ENCODE measurements around the gene ORAI2. TPM values are rescaled to one million over a fixed set of nuclear protein-coding genes. Genes with fewer than 3 reads are reported as not detected.

ORAI2 gene
- total and polyA plus RNA-seq, 7 experiments from 2014 or later: 19.9 to 72.6 (median 28.5) TPM

GRCh38 chr7:102409340-102409739, 24.0 kb upstream of the ORAI2 start:
- POLR2A ChIA-PET: interaction anchor here (1.0 to 25.3 kb wide), 4 partner anchors 13 to 58 kb away, joined by 3 to 510 read pairs (median 4); partner anchors contain the start of gene ORAI2
- no peaks in the 10 kb centered on the region for H3K27me3 ChIP-seq (ENCODE audit: control insufficient read depth in 2 of 2, insufficient read depth in 2 of 2, low read length in 2 of 2)
- ATAC-seq (no peak), DNase-seq (no peak)
- peak overlapping the region in 1 of 9 donors; percentile 48 for H3K27ac Mint-ChIP-seq
- H3K36me3 ChIP-seq (ENCODE audit: control insufficient read depth in 2 of 3, insufficient read depth in 3 of 3, low read length in 3 of 3): peaks cover 0 to 69% (median 19%) of the 10 kb centered on the region in 3 experiments
- CTCF ChIA-PET: interaction anchor here (3.4 kb wide), 1 partner anchor 41 kb away, joined by 26 read pairs; no protein-coding TSS in a partner anchor
- H3K27ac ChIP-seq (ENCODE audit: low read depth, low read length): no peak overlapping the region
- no peak overlapping the region for H3K4me3 ChIP-seq (ENCODE audit: low read length)
- peaks cover 0 to 3% (median 0%) of the 10 kb centered on the region in 11 donors for H3K9me3 Mint-ChIP-seq
- H3K36me3 Mint-ChIP-seq: peaks cover 16 to 60% (median 40%) of the 10 kb centered on the region in 5 donors
- peaks cover 0 to 5% of the 10 kb centered on the region in 2 donors for H3K4me1 ChIP-seq (ENCODE audit: control insufficient read depth in 2 of 2, insufficient read depth in 2 of 2, low read length in 2 of 2)
- no peak overlapping the region for H3K4me3 Mint-ChIP-seq
- H3K27me3 Mint-ChIP-seq: no peaks in the 10 kb centered on the region
- intact Hi-C loops (cut with micrococcal nuclease): no loop called here
- H3K4me1 Mint-ChIP-seq: peaks cover 0 to 22% (median 17%) of the 10 kb centered on the region in 7 donors
- no peaks in the 10 kb centered on the region for H3K9me3 ChIP-seq (ENCODE audit: control insufficient read depth in 2 of 3, low read length in 3 of 3)

DNA sequence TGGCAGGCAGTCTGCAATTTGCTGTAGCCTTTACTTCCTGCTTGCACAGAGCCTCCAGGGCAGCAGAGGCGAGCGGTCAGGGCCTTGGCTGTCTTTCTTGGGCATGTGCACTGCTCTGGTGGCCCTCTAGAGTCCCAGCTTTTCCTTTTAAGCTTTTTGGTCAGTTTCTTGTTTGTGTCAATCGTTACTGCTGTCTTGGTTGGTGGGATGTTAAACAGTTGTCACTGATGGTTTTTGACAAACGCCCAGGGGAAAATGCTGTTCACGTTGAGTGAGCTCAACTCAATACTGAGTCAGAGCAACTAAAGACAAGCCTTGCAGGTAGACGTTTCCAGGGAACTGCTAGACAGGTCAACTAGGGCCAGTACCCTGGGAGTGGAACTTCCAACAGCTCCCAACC, 23.3 kb upstream of the ORAI2 start:
- no peak for DNase-seq
- Histone ChIP-seq H3K27me3 (ENCODE audit: control insufficient read depth in 2 of 2, insufficient read depth in 2 of 2, low read length in 2 of 2) (no peaks in the 10 kb centered on the region), H3K36me3 (ENCODE audit: control insufficient read depth in 2 of 3, insufficient read depth in 3 of 3, low read length in 3 of 3) (peaks cover 0 to 64% (median 19%) of the 10 kb centered on the region in 3 experiments), H3K4me1 (ENCODE audit: control insufficient read depth in 2 of 2, insufficient read depth in 2 of 2, low read length in 2 of 2) (peaks cover 5 to 8% of the 10 kb centered on the region in 2 donors), H3K27ac (ENCODE audit: low read depth, low read length) (no peak overlapping the region), H3K4me3 (ENCODE audit: low read length) (no peak overlapping the region), H3K9me3 (ENCODE audit: control insufficient read depth in 2 of 3, low read length in 3 of 3) (no peaks in the 10 kb centered on the region)
- no peak for ATAC-seq
- peaks cover 16 to 63% (median 41%) of the 10 kb centered on the region in 5 donors for H3K36me3 Mint-ChIP-seq
- H3K9me3 Mint-ChIP-seq: peaks cover 0 to 3% (median 0%) of the 10 kb centered on the region in 11 donors
- no peak overlapping the region for H3K4me3 Mint-ChIP-seq
- ChIA-PET POLR2A (interaction anchor here (0.8 to 25.3 kb wide), 3 partner anchors 13 to 40 kb away, joined by 3 to 510 read pairs (median 4); partner anchors contain the start of gene ORAI2), CTCF (interaction anchor here (0.6 to 3.4 kb wide), 7 partner anchors 12 to 56 kb away, joined by 3 to 26 read pairs (median 3); partner anchors contain the start of gene ALKBH4)
- peak overlapping the region in 5 of 9 donors; percentile 36 to 71 (median 50) for H3K27ac Mint-ChIP-seq
- intact Hi-C loops (cut with micrococcal nuclease): no loop called here
- no peaks in the 10 kb centered on the region for H3K27me3 Mint-ChIP-seq
- H3K4me1 Mint-ChIP-seq: peaks cover under 1 to 24% (median 20%) of the 10 kb centered on the region in 7 donors

DNA sequence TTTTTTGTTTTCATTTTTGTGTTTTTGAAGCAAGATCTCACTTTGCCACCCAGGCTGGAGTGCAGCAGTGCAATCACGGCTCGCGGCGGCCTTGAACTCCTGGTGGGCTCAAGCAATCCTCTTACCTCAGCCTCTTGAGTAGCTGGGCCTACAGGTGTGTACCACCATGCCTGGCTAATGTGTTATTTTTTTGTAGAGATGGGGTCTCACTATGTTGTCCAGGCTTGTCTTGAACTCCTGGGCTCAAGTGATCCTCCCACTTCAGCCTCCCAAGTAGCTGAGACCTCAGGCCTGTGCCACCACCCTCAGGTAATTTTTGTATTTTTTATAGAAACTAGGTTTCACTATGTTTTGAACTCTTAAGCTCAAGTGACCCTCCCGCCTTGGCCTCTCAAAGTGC, 22.5 kb upstream of the ORAI2 start:
- Mint-ChIP-seq H3K4me1 (peaks cover 9 to 32% (median 28%) of the 10 kb centered on the region in 7 donors), H3K27ac (peak overlapping the region in 4 of 9 donors; percentile 12 to 67 (median 36)), H3K4me3 (no peak overlapping the region), H3K27me3 (no peaks in the 10 kb centered on the region), H3K9me3 (peaks cover 0 to 3% (median 0%) of the 10 kb centered on the region in 11 donors), H3K36me3 (peaks cover 16 to 61% (median 37%) of the 10 kb centered on the region in 5 donors)
- peaks cover 13 to 16% of the 10 kb centered on the region in 2 donors for H3K4me1 ChIP-seq (ENCODE audit: control insufficient read depth in 2 of 2, insufficient read depth in 2 of 2, low read length in 2 of 2)
- ATAC-seq (no peak), DNase-seq (no peak)
- ChIA-PET POLR2A (interaction anchor here (0.9 to 25.3 kb wide), 3 partner anchors 14 to 55 kb away, joined by 3 to 510 read pairs (median 4); partner anchors contain the start of gene ORAI2), CTCF (interaction anchor here (1.1 to 3.4 kb wide), 4 partner anchors 15 to 53 kb away, joined by 3 to 26 read pairs (median 3); partner anchors contain the start of gene ALKBH4)
- peaks cover 0 to 57% (median 14%) of the 10 kb centered on the region in 3 experiments for H3K36me3 ChIP-seq (ENCODE audit: control insufficient read depth in 2 of 3, insufficient read depth in 3 of 3, low read length in 3 of 3)
- intact Hi-C loops (cut with micrococcal nuclease): no loop called here
- H3K4me3 ChIP-seq (ENCODE audit: low read length): no peak overlapping the region
- H3K27ac ChIP-seq (ENCODE audit: low read depth, low read length): no peak overlapping the region
- H3K9me3 ChIP-seq (ENCODE audit: control insufficient read depth in 2 of 3, low read length in 3 of 3): no peaks in the 10 kb centered on the region
- H3K27me3 ChIP-seq (ENCODE audit: control insufficient read depth in 2 of 2, insufficient read depth in 2 of 2, low read length in 2 of 2): no peaks in the 10 kb centered on the region

DNA sequence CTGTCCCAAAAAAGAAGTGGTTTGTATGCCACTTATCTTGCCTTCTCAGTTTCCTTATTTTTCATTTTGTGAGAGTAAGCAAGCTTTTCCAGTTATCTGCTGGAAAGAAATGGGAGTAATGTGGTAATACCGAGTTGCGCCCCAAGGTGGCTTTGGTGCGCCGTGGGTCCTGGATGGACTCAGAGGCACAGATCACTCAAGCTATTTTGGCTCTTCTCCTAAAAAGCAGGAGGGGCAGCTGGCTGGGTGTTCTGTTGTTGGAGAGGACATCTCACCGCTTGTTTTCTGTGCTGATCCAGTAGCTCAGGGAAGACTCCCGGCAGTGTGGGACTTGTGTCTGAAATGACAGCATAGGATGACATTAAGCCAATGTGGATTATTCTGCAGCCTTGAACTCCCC, 20.8 kb upstream of the ORAI2 start:
- peaks cover 0 to 41% (median 9%) of the 10 kb centered on the region in 3 experiments for H3K36me3 ChIP-seq (ENCODE audit: control insufficient read depth in 2 of 3, insufficient read depth in 3 of 3, low read length in 3 of 3)
- H3K27me3 Mint-ChIP-seq: no peaks in the 10 kb centered on the region
- peaks cover 28 to 32% of the 10 kb centered on the region in 2 donors for H3K4me1 ChIP-seq (ENCODE audit: control insufficient read depth in 2 of 2, insufficient read depth in 2 of 2, low read length in 2 of 2)
- H3K27ac ChIP-seq (ENCODE audit: low read depth, low read length): peak overlapping the region; percentile 27
- H3K4me3 ChIP-seq (ENCODE audit: low read length): no peak overlapping the region
- H3K27ac Mint-ChIP-seq: peak overlapping the region in 8 of 9 donors; percentile 5 to 96 (median 58)
- peaks cover 16 to 52% (median 35%) of the 10 kb centered on the region in 5 donors for H3K36me3 Mint-ChIP-seq
- H3K9me3 ChIP-seq (ENCODE audit: control insufficient read depth in 2 of 3, low read length in 3 of 3): no peaks in the 10 kb centered on the region
- ChIA-PET CTCF (interaction anchor here (0.6 to 5.9 kb wide), 15 partner anchors 14 to 56 kb away, joined by 3 to 44 read pairs (median 4); partner anchors contain the start of genes ALKBH4 and ORAI2), POLR2A (interaction anchor here (1.0 to 25.3 kb wide), 8 partner anchors 12 to 58 kb away, joined by 3 to 510 read pairs (median 4); partner anchors contain the start of gene ORAI2)
- peak in 7 of 9 donors; percentile 35 to 67 (median 56) for DNase-seq
- ATAC-seq: peak; percentile 49
- H3K9me3 Mint-ChIP-seq: peaks cover 0 to 3% (median 0%) of the 10 kb centered on the region in 11 donors
- no peaks in the 10 kb centered on the region for H3K27me3 ChIP-seq (ENCODE audit: control insufficient read depth in 2 of 2, insufficient read depth in 2 of 2, low read length in 2 of 2)
- intact Hi-C loops (cut with micrococcal nuclease): loop anchor here (1.0 to 2.0 kb wide), 6 partner anchors 8 to 52 kb away; partner anchors contain the start of genes ALKBH4 (in 1 of the 2), LRWD1 (in 1 of the 2) and PRKRIP1 (in 1 of the 2)
- H3K4me1 Mint-ChIP-seq: peaks cover 25 to 48% (median 44%) of the 10 kb centered on the region in 7 donors
- H3K4me3 Mint-ChIP-seq: no peak overlapping the region

DNA sequence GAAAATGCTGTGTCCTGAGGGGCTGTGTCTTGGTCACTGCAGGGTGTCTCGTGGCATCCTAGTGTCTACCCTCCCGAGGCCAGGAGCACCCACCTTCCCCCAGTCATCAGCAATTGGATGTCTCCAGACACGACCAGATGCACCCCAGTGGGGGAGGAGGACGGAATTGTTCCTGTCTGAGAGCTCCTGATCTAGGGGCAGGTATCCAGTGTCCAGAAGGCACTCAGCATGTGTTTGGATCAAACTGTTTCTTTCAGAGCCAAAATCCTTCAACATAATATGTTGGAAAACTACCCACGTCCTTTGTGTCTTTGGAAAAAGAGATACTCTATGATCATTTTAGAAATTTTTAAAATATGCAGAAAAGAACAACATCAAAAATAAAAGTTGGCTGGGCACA, 20.3 kb upstream of the ORAI2 start:
- DNase-seq (no peak), ATAC-seq (no peak)
- peaks cover 33 to 38% of the 10 kb centered on the region in 2 donors for H3K4me1 ChIP-seq (ENCODE audit: control insufficient read depth in 2 of 2, insufficient read depth in 2 of 2, low read length in 2 of 2)
- ChIA-PET POLR2A (interaction anchor here (1.0 to 25.3 kb wide), 6 partner anchors 12 to 58 kb away, joined by 3 to 510 read pairs (median 4); partner anchors contain the start of gene ORAI2), CTCF (interaction anchor here (0.7 to 5.9 kb wide), 14 partner anchors 13 to 56 kb away, joined by 3 to 44 read pairs (median 4); partner anchors contain the start of genes ALKBH4 and ORAI2)
- H3K27me3 ChIP-seq (ENCODE audit: control insufficient read depth in 2 of 2, insufficient read depth in 2 of 2, low read length in 2 of 2): no peaks in the 10 kb centered on the region
- intact Hi-C loops (cut with micrococcal nuclease): loop anchor here in 1 of 2 donors (2.0 kb wide), 1 partner anchor 16 kb away; the partner anchor contains the start of gene PRKRIP1
- Mint-ChIP-seq H3K4me3 (no peak overlapping the region), H3K36me3 (peaks cover 11 to 52% (median 32%) of the 10 kb centered on the region in 5 donors), H3K4me1 (peaks cover 27 to 54% (median 48%) of the 10 kb centered on the region in 7 donors), H3K27me3 (no peaks in the 10 kb centered on the region), H3K9me3 (peaks cover 0 to 3% (median 0%) of the 10 kb centered on the region in 11 donors), H3K27ac (peak overlapping the region in 6 of 9 donors; percentile 5 to 96 (median 61))
- peaks cover 0 to 36% (median 4%) of the 10 kb centered on the region in 3 experiments for H3K36me3 ChIP-seq (ENCODE audit: control insufficient read depth in 2 of 3, insufficient read depth in 3 of 3, low read length in 3 of 3)
- peak overlapping the region; percentile 27 for H3K27ac ChIP-seq (ENCODE audit: low read depth, low read length)
- H3K9me3 ChIP-seq (ENCODE audit: control insufficient read depth in 2 of 3, low read length in 3 of 3): no peaks in the 10 kb centered on the region
- no peak overlapping the region for H3K4me3 ChIP-seq (ENCODE audit: low read length)

- Mint-ChIP-seq H3K4me3 (no peak overlapping the region), H3K9me3 (peaks cover 0 to 3% (median 0%) of the 10 kb centered on the region in 11 donors), H3K27me3 (no peaks in the 10 kb centered on the region), H3K36me3 (peaks cover 7 to 51% (median 27%) of the 10 kb centered on the region in 5 donors), H3K27ac (peak overlapping the region in 7 of 9 donors; percentile 13 to 96 (median 76)), H3K4me1 (peaks cover 32 to 59% (median 47%) of the 10 kb centered on the region in 7 donors)
- POLR2A ChIA-PET: interaction anchor here (1.0 to 25.3 kb wide), 4 partner anchors 16 to 51 kb away, joined by 4 to 510 read pairs (median 13); partner anchors contain the start of genes ALKBH4, LRWD1, ORAI2 and PRKRIP1
- Histone ChIP-seq H3K27ac (ENCODE audit: low read depth, low read length) (no peak overlapping the region), H3K27me3 (ENCODE audit: control insufficient read depth in 2 of 2, insufficient read depth in 2 of 2, low read length in 2 of 2) (no peaks in the 10 kb centered on the region), H3K36me3 (ENCODE audit: control insufficient read depth in 2 of 3, insufficient read depth in 3 of 3, low read length in 3 of 3) (peaks cover 0 to 30% (median 0%) of the 10 kb centered on the region in 3 experiments), H3K4me3 (ENCODE audit: low read length) (no peak overlapping the region), H3K4me1 (ENCODE audit: control insufficient read depth in 2 of 2, insufficient read depth in 2 of 2, low read length in 2 of 2) (peaks cover 38 to 43% of the 10 kb centered on the region in 2 donors), H3K9me3 (ENCODE audit: control insufficient read depth in 2 of 3, low read length in 3 of 3) (no peaks in the 10 kb centered on the region)
- DNase-seq (no peak), ATAC-seq (no peak)
- intact Hi-C loops (cut with micrococcal nuclease): loop anchor here in 1 of 2 donors (2.0 kb wide), 1 partner anchor 17 kb away; the partner anchor contains the start of gene PRKRIP1
- CTCF ChIA-PET: interaction anchor here (0.7 to 5.9 kb wide), 7 partner anchors 9 to 51 kb away, joined by 3 to 44 read pairs (median 4); partner anchors contain the start of gene ALKBH4
Observed at GRCh38 chr7:102413611-102414010, 19.8 kb upstream of the ORAI2 start.
